ENCODE data around the gene SLC9A3.

The SLC9A3 gene

DNA sequence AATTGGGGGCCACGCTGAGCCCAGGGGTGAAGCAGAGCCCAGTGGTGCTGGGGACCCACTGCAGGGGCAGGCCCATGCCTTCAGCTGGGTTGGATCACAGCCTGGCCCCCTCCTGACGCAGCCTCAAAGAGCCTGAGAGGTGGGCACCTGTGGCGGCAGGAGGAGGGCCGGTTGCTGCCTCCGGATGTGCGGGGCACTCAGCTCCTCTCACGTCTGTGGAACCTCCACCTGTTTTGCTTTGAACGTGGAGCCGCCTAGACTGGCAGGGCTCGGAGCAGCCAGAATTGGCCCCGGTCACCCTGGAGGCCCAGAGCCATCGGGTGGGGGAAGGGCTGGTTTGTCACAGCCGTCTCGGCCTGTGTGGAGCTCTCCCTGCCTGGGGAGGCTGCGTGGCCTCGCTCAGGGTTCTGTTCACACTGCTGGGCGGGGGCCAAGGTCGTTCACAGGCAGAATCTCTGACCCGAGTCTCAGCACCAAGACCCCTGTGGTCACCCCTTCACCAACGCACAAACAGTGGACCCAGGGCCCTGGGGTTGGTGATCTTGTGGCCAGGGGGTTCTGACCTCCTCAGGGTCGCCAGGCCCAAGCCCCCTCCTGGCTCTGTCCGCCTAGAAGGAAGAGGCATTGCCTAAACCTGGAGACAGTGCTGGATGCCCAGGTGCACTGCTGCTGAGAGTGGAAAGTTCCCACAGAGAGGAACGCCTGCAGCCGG lies 9.2 kb upstream of the SLC9A3 start:
- FAIRE-seq, result no peak
- TF ChIP-seq, protein P1, sequence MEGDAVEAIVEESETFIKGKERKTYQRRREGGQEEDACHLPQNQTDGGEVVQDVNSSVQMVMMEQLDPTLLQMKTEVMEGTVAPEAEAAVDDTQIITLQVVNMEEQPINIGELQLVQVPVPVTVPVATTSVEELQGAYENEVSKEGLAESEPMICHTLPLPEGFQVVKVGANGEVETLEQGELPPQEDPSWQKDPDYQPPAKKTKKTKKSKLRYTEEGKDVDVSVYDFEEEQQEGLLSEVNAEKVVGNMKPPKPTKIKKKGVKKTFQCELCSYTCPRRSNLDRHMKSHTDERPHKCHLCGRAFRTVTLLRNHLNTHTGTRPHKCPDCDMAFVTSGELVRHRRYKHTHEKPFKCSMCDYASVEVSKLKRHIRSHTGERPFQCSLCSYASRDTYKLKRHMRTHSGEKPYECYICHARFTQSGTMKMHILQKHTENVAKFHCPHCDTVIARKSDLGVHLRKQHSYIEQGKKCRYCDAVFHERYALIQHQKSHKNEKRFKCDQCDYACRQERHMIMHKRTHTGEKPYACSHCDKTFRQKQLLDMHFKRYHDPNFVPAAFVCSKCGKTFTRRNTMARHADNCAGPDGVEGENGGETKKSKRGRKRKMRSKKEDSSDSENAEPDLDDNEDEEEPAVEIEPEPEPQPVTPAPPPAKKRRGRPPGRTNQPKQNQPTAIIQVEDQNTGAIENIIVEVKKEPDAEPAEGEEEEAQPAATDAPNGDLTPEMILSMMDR (IDR thresholded peaks at IDR 0.05; ENCODE audit: insufficient read depth, missing control alignments), result no peak

DNA sequence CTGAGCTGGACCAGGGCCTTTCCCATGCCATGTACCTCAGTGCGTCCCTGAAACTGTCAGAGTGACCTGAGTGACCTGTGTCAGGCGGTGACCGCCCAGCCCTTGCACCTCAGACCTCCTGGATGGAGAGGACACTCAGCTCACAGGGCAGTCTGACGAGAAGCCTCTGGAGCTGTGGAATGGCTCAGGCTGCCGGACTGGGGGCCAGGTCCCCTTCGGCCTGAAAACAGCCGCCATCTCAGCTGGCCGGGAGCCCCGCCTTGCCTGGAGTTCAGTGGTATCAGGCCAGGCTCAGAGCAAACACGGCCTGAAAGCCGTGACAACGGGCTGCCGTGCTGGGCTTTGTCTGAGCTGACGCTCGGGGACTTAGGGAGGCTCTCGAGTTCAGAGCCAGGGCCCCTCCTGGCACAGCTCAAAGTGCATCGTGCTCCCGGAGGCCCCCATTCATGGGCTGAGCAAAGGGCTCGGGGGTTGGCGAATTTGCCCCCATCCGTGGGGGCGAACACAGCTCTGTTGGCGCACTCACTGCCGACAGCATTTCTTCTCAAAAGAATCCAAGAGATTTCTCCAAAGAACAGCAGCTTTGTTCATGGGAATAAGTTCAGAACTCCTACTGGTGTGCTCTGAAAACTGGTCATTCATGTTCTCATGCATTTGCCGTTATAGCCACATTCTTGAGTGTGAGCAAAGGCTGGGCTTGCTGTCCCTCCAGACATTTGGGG lies 8.4 kb upstream of the SLC9A3 start:
- TF ChIP-seq, protein P1 (IDR thresholded peaks at IDR 0.05; ENCODE audit: insufficient read depth, missing control alignments), result no peak
- DNase-seq (ENCODE audit: insufficient read length, low spot score), result no peak
- FAIRE-seq, result no peak

More for the DNA sequence above, 9.2 kb upstream of the SLC9A3 start:
- DNase-seq (ENCODE audit: insufficient read length, low spot score), result no peak

DNA sequence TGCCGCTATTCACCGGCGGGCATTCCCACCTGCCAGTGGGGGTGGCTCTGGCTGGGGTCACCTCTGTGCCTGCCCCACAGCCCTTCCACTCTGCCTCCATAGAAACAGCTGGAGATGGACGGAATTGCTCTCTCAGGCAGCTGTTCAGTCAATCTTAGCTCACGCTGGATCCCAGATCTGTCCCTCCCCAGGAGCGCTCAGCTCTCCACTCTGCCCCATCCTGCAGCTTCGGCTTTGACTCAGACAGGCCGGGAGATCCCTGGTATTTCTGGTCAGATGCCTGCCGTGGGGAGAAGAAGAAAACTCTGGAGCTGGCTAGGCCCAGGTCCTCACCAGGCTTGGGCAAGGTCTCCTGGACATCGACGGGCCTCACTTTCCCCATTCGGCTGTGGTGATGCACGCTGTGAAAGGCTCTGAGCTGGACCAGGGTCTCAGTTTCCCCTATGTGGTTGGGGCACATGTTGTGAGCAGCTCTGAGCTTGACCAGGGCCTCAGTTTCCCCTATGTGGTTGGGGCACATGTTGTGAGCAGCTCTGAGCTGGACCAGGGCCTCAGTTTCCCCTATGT lies 7.6 kb upstream of the SLC9A3 start:
- TF ChIP-seq, protein P1 (IDR thresholded peaks at IDR 0.05; ENCODE audit: insufficient read depth, missing control alignments), result no peak
- no peak for FAIRE-seq
- DNase-seq (ENCODE audit: insufficient read length, low spot score), result no peak

DNA sequence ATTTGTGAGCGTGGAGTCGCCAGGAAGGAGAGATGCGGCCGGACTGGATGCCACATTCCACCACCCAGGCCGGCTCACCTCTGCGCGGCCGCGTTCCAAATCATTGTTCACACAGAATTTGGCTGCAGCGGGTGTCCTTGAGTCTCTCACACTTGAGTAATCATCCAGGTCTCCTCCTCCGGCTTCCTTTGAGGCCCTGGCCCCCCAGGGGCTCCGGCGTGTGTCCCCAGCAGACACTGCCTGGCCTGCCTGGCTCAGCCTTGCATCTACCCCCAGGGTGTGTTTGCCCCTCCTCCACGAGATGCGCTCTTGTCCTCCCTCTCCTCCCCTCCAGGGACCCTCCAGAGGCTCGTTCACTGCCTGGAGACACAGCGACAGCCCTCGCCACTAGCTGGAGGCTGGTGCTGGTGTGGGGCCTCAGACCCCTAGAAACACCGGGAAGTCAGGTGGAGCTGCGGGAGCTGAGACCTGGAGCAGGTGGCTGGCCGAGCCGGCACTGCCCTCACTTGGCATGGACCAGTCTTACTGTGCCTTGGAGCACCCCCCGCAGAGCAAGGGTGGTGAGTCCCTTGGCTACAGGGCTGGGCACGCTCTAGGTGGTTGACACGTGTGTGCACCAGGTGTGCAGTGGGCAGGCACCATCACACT lies 7.0 kb upstream of the SLC9A3 start:
- no peak for FAIRE-seq
- TF ChIP-seq, protein P1 (IDR thresholded peaks at IDR 0.05; ENCODE audit: insufficient read depth, missing control alignments), result no peak
- DNase-seq (ENCODE audit: insufficient read length, low spot score), result no peak

DNA sequence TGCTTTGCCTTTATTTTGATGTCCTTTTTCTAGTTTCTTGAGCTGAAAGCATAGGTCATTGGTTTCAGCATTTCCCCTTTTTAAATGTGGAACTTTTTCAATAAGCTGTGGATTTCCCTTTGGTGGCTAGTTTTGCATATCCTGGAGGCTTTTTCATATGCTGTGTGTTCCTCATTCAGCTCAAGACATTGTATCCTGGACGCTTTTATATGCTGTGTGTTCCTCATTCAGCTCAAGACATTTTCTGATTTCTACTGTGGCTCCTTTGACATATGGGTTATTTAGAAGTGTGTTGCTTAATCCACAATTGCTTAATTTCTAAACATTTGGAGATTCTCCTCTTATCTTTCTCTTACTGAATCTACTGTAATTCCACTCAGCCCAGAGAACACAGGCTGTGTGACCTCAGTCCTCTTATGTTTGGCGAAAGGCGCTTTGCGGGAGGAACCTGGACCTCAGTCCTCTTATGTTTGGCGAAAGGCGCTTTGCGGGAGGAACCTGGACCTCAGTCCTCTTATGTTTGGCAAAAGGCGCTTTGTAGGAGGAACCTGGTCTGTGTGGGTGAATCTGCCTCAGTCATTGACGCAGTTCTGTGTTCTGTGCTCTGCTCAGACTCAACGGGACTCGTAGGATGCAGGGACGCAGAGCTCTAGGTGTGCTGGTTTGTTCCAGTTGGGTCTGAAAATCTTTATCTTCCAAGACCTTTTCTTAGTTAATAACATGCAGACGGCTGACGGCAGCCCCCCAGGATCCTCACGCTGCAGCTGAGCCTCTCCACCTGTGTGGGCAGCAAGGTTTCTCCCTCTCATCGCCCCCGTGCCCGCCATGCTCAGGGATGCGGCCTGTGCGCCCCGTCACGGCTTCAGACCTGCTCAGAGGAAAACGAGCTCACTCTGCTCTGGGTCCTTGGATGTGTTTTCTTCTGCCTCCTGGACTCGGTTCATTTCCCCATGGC lies 6.0 kb upstream of the SLC9A3 start:
- DNase-seq (ENCODE audit: insufficient read length, low spot score) (no peak), FAIRE-seq (no peak)
- TF ChIP-seq, protein P1 (IDR thresholded peaks at IDR 0.05; ENCODE audit: insufficient read depth, missing control alignments), result no peak
